ENCODE measurements around the gene GSK3A. TPM values are rescaled to one million over a fixed set of nuclear protein-coding genes. Genes with fewer than 3 reads are reported as not detected.

The GSK3A gene
- total RNA-seq, 1 donor: 18.3 TPM

- TF ChIP-seq CTCF (IDR thresholded peaks at IDR 0.05; ENCODE audit: insufficient read depth, low read length): no peak
- no peak for DNase-seq (ENCODE audit: low read depth)
- no peak overlapping the region for H3K4me3 ChIP-seq (ENCODE audit: low read depth, low read length)
Observed at GRCh38 chr19:42232435-42232834, 10.0 kb downstream of the GSK3A start.

- no peak for DNase-seq (ENCODE audit: low read depth)
- H3K4me3 ChIP-seq (ENCODE audit: low read depth, low read length): no peak overlapping the region
- TF ChIP-seq CTCF (IDR thresholded peaks at IDR 0.05; ENCODE audit: insufficient read depth, low read length): no peak
Observed at GRCh38 chr19:42230571-42230970, 11.8 kb downstream of the GSK3A start.

- H3K4me3 ChIP-seq (ENCODE audit: low read depth, low read length): no peak overlapping the region
- DNase-seq (ENCODE audit: low read depth): no peak
- TF ChIP-seq CTCF (IDR thresholded peaks at IDR 0.05; ENCODE audit: insufficient read depth, low read length): no peak
Observed at GRCh38 chr19:42229855-42230351, 12.5 kb downstream of the GSK3A start.

GRCh38 chr19:42229301-42229854, 13.0 kb downstream of the GSK3A start:
- no peak overlapping the region for H3K4me3 ChIP-seq (ENCODE audit: low read depth, low read length)
- TF ChIP-seq CTCF (IDR thresholded peaks at IDR 0.05; ENCODE audit: insufficient read depth, low read length): no peak
- no peak for DNase-seq (ENCODE audit: low read depth)

- no peak for DNase-seq (ENCODE audit: low read depth)
- H3K4me3 ChIP-seq (ENCODE audit: low read depth, low read length): no peak overlapping the region
- no peak for TF ChIP-seq CTCF (IDR thresholded peaks at IDR 0.05; ENCODE audit: insufficient read depth, low read length)
Observed at GRCh38 chr19:42228641-42229040, 13.8 kb downstream of the GSK3A start.

GRCh38 chr19:42226886-42227285, 15.5 kb downstream of the GSK3A start:
- H3K4me3 ChIP-seq (ENCODE audit: low read depth, low read length): no peak overlapping the region
- DNase-seq (ENCODE audit: low read depth): no peak
- no peak for TF ChIP-seq CTCF (IDR thresholded peaks at IDR 0.05; ENCODE audit: insufficient read depth, low read length)

GRCh38 chr19:42225718-42226292, 16.6 kb downstream of the GSK3A start:
- no peak overlapping the region for H3K4me3 ChIP-seq (ENCODE audit: low read depth, low read length)
- no peak for DNase-seq (ENCODE audit: low read depth)
- TF ChIP-seq CTCF (IDR thresholded peaks at IDR 0.05; ENCODE audit: insufficient read depth, low read length): no peak
